Liver (tissue), 3 donors: ENCODE results near the gene PIK3CA.

Experiments used
- CTCF ChIP-seq: fragments of 150-350 bp; IDR thresholded peaks from 2 replicates; pipeline ENCODE4 v1.5.1; 2017; ENCODE audit warnings: improper control_type of control experiment, low read depth, low read length; ENCODE audit not compliant: missing input control
- RAD21 ChIP-seq, 2 donors: IDR thresholded peaks; 2 replicates each; pipeline ENCODE4 v1.6.1; 2016; ENCODE audit warnings: antibody characterized with exemption in 2 of 2, mild to moderate bottlenecking in 2 of 2
- donor health status: healthy.
- donor health status: healthy.

- TF ChIP-seq RAD21 (IDR thresholded peaks at IDR 0.05) (no peak), CTCF (no peak)
Measured at GRCh38 chr3:179264449-179264848, 116.3 kb downstream of the PIK3CA start.
